ES-I3 (cell line): ENCODE results near the gene TMPRSS11E.
"Not testable (repeated sequence)": the region's sequence is repeated elsewhere in the genome, so short reads cannot be mapped to it uniquely, and the experiment has no call there.

Experiments
- H3K36me3 ChIP-seq: 2 replicates; pipeline ENCODE4 v1.6.1; 2013; ENCODE audit warnings: mild to moderate bottlenecking, low read length, control low read depth, moderate library complexity; ENCODE audit not compliant: insufficient read depth
- H3K4me1 ChIP-seq: 2 replicates; pipeline ENCODE4 v1.6.1; 2013; ENCODE audit warnings: mild to moderate bottlenecking, control low read depth, low read length; ENCODE audit not compliant: insufficient read depth
- H3K9ac ChIP-seq: 2 replicates; pipeline ENCODE4 v1.6.1; 2013; ENCODE audit warnings: low read depth, mild to moderate bottlenecking, low read length, moderate library complexity
- H3K9me3 ChIP-seq: 2 replicates; pipeline ENCODE4 v1.6.1; 2013; ENCODE audit warnings: mild to moderate bottlenecking, low read length, moderate library complexity; ENCODE audit not compliant: control insufficient read depth, insufficient read depth

The TMPRSS11E gene

DNA sequence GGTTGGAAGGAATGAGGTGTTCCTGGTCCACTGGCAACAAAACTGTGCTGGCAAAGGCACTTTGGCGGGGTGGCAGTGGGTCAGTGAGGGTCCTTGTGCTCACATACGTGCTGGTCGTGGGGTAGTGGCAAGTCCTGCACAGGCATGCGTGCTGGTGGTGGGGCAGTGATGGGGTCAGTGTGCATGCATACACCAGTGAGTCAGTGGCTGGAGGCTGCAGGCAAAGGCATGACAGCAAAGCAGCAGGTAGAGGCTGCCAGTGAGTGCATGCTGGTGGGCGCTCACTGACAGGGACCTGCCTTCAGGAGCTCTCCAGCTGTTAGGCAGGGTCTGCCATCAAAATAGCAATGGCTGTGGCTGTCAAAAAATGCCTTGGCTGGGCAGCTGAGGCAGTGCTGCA lies 42.1 kb downstream of the TMPRSS11E start:
- H3K4me1 ChIP-seq: no peaks in the 10 kb centered on the region
- peaks cover 5% of the 10 kb centered on the region; the same call in 1 of the 2 replicates for H3K36me3 ChIP-seq
- H3K9me3 ChIP-seq: no peaks in the 10 kb centered on the region
- no peak overlapping the region for H3K9ac ChIP-seq

DNA sequence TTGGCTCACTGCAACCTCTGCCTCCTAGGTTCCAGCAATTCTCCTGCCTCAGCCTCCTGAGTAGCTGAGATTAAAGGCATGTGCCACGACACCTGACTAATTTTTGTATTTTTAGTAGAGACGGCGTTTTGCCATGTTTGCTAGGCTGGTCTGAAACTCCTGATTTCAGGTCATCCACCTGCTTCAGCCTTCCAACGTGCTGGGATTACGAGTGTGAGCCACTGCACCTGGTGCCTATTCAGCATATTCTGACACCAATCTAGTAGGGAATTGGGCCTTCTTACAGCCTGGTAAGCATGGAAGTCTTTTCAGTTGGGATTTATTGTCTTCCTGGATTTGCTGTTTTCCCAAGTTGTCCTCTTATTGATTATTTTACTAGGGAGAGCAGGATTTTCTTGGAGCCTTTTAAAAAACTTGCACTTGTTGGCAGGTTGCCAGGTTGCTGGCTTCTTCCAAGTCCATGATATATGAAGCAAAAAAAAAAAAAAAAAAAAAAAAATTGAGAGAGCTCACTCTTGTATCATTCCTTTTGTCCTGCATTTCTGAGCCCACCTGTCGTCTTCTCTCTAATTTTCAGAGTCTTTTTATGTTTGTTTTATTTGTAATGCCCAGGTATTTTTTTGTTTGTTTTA lies 43.7 kb downstream of the TMPRSS11E start:
- H3K36me3 ChIP-seq: 0 out of 2 replicates have a peak, but pooled peaks cover 2% of the 10 kb centered on the region
- H3K9me3 ChIP-seq: no peaks in the 10 kb centered on the region
- no peak overlapping the region for H3K9ac ChIP-seq
- no peaks in the 10 kb centered on the region for H3K4me1 ChIP-seq

DNA sequence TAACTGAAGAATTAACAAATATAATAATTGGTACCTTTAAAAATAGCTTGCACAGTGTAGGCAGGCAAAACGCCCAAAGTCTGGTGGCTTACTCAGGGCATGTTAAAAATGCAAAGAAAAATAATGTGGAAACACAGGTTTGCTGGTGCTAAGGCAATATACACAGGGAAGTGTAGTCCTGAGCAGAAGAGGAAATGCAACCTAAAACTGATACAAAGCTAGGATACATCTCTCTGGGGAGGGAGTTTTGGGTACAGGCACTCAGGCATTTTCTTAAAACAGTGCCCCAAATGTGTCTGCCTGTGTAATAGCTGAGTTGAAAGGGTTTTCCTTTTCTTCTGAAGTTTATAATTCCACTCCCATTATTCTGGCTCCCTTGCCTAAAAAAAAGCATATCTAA lies 47.4 kb downstream of the TMPRSS11E start:
- Histone ChIP-seq H3K36me3 (0 out of 2 replicates have a peak, but pooled peaks cover 2% of the 10 kb centered on the region), H3K9me3 (no peaks in the 10 kb centered on the region), H3K4me1 (no peaks in the 10 kb centered on the region; the same call in 1 of the 2 replicates), H3K9ac (no peak overlapping the region)

DNA sequence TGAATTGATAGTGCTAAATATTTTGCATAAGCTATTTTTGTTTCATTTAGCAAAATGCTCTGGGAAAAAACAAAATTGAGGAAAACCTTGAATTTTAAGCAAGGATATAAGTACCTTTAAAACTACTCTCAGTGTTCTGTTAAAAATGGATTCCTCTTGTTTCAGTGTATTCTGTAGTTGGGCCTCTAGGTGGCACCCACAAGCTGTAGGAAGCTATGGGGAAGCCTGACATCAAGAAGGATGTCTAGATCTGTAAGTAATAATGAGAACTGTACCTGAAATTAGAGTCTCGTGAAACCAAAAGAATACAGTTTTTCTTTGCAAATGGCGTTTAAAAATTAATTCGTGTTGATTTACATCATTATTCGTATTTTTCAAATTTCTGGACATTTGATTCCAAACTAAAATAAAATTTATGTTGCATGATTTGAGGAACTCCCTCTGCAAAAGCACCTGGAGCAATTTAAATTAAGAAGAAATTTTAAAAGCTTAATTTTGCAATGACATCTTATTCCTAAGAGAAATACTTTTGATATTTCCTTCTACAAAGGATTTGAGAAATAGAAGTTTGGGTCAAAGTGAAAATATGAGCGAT lies 51.2 kb downstream of the TMPRSS11E start:
- no peaks in the 10 kb centered on the region for H3K36me3 ChIP-seq
- no peak overlapping the region for H3K9ac ChIP-seq
- no peaks in the 10 kb centered on the region for H3K9me3 ChIP-seq
- no peaks in the 10 kb centered on the region; the same call in 1 of the 2 replicates for H3K4me1 ChIP-seq

DNA sequence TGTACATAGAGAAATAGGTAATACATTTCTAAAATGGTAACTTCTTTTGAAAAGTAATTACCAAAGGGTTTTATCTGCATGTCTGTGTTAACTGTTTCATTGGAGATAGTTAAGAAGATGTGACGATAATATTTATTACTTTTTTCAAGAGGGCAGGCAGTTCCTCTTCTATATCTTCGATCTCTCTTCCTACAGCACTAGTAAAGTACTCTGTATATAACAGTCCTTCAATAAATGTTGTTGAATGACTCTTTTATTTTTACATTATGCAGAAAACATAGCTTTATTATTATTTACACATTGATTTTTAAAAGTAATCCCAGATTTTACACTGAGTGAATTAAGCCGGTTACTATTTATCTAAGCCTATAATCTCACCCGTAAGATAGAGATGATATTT lies 51.8 kb downstream of the TMPRSS11E start:
- Histone ChIP-seq H3K36me3 (no peaks in the 10 kb centered on the region), H3K4me1 (no peaks in the 10 kb centered on the region; the same call in 1 of the 2 replicates)

DNA sequence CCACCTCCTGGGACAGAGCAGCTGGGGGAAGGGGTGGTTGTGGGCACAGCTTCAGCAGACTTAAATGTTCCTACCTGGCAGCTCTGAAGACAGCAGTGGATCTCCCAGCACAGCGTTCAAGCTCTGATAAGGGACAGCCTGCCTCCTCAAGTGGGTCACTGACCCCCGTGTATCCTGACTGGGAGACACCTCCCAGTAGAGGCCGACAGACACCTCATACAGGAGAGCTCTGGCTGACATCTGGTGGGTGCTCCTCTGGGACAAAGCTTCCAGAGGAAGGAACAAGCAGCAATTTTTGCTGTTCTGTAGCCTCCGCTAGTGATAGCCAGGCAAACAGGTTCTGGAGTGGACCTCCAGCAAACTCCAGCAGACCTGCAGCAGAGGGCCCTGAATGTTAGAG lies 56.2 kb downstream of the TMPRSS11E start:
- not testable (repeated sequence) for H3K36me3 ChIP-seq, H3K9me3 ChIP-seq, H3K9ac ChIP-seq, H3K4me1 ChIP-seq

More for the DNA sequence above, 51.8 kb downstream of the TMPRSS11E start:
- Histone ChIP-seq H3K9ac (no peak overlapping the region), H3K9me3 (no peaks in the 10 kb centered on the region)

DNA sequence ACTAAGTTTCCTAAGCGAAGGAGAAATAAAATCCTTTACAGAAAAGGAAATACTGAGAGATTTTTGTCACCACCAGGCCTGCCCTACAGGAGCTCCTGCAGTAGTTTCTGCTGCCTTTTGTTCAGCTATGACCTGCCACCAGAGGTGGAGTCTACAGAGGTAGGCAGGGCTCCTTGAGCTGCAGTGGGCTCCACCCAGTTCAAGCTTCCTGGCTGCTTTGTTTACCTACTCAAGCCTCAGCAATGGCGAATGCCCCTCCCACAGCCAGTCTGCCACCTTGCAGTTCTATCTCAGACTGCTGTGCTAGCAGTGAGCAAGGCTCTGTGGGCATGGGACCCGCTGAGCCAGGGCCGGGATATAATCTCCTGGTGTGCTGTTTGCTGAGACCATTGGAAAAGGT lies 57.6 kb downstream of the TMPRSS11E start:
- not testable (repeated sequence) for H3K9ac ChIP-seq

DNA sequence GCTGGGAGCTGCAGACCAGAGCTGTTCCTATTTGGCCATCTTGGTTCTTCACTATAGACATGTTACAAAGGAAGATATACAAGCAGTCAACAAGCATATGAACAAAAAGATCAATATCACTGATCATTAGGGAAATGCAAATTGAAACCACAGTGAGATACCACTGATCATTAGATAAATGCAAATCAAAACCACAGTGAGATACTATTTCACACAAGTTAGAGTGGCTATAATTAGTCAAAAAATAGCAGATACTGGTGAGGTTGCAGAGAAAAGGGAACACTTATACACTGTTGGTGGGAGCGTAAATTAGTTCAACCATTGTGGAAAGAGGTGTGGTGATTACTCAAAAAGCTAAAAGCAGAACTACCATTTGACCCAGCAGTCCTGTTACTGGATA lies 58.2 kb downstream of the TMPRSS11E start:
- H3K9me3 ChIP-seq, H3K36me3 ChIP-seq, H3K9ac ChIP-seq, H3K4me1 ChIP-seq: not testable (repeated sequence)

More for the DNA sequence above, 57.6 kb downstream of the TMPRSS11E start:
- not testable (repeated sequence) for H3K36me3 ChIP-seq, H3K4me1 ChIP-seq, H3K9me3 ChIP-seq

DNA sequence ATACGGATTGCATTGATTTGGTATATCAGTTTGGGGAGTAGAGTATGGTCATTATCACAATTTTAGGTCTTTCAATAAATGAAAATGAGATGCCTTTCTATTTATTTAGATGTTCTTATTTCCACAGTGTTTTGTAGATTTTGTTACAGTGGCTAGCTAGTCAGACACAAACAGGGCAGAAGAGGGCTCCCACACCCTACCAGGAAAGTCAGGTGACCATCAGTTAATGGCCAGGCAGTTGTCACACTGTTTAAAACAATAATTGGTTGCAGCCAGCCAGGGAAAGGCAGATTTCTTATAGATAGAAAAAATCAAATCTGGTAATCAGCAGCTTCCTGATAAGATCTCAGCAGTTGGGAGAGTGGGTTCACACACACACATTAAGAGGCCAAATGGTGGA lies 71.6 kb downstream of the TMPRSS11E start:
- Histone ChIP-seq H3K9me3 (no peaks in the 10 kb centered on the region), H3K36me3 (no peaks in the 10 kb centered on the region), H3K4me1 (no peaks in the 10 kb centered on the region), H3K9ac (no peak overlapping the region)

DNA sequence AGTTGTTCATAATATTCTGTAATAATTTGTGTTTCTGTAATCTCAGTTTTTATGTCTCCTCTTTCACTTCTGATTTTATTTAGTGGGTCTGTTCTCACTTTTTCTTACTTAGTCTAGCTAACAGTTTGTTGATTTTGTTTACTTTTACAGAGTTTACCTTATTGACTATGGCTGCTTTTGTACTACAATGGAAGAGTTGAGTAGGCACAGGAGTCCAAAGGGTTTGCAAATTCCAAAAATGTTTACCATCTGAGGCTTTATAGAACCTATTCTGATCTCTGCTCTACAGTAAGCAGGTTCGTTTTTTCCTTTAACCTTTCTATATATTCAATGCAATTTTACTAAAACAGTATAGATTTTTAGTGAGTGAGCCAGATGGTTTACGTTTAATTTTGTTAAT lies 73.7 kb downstream of the TMPRSS11E start:
- Histone ChIP-seq H3K4me1 (no peaks in the 10 kb centered on the region), H3K36me3 (no peaks in the 10 kb centered on the region), H3K9ac (no peak overlapping the region), H3K9me3 (no peaks in the 10 kb centered on the region)

DNA sequence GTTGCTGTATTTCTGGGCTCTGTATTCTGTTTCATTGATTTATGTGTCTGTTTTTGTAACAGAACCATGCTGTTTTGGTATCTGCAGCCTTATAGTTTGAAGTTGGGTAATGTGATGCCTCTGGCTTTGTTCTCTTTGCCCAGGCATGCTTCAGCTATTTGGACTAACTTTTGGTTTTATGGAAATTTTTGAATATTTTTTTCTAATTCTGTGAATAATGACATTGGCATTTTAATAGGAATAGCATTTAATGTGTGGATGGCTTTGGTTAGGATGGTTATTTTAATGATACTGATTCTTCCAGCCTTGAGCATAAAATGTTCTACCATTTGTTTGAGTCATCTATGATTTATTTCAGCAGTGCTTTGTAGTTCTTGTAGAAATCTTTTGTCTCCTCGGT lies 75.0 kb downstream of the TMPRSS11E start:
- not testable (repeated sequence) for H3K36me3 ChIP-seq, H3K9me3 ChIP-seq, H3K9ac ChIP-seq, H3K4me1 ChIP-seq

DNA sequence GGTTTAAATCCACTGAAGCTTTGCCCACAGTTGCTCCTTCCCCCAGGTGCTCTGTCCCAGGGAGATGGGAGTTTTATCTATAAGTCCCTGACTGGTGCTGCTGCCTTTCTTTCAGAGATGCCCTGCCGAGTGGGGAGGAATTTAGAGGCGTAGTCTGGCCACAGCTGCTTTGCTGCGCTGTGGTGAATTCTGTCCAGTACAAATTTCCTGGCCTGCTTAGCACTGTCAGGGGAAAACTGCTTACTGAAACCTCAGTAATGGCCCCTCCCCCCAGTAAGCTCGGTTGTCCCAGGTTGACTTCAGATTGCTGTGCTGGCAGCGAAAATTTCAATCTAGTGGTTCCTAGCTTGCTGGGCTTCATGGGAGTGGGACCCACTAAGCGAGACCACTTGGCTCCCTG lies 88.7 kb downstream of the TMPRSS11E start:
- no peaks in the 10 kb centered on the region for H3K36me3 ChIP-seq
- H3K4me1 ChIP-seq: no peaks in the 10 kb centered on the region
- H3K9me3 ChIP-seq: no peaks in the 10 kb centered on the region
- no peak overlapping the region for H3K9ac ChIP-seq

DNA sequence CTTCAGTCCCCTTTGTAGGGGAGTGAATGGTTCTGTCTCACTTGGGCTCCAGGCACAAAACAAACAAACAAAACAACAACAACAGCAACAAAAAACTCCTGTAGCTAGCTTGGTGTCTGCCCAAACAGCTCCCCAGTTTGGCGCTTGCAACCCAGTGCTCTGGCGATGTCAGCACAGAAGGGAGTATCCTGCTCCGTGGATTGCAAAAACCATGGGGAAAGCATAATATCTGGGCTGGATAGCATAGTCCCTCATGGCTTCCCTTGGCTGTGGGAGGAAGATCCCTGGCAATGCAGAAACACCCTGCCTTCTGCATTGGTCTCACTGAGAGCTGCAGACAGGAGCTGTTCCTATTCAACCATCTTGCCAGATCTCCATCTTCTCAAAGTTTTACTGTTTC lies 89.1 kb downstream of the TMPRSS11E start:
- Histone ChIP-seq H3K9ac (no peak overlapping the region), H3K4me1 (no peaks in the 10 kb centered on the region), H3K36me3 (no peaks in the 10 kb centered on the region), H3K9me3 (no peaks in the 10 kb centered on the region)

DNA sequence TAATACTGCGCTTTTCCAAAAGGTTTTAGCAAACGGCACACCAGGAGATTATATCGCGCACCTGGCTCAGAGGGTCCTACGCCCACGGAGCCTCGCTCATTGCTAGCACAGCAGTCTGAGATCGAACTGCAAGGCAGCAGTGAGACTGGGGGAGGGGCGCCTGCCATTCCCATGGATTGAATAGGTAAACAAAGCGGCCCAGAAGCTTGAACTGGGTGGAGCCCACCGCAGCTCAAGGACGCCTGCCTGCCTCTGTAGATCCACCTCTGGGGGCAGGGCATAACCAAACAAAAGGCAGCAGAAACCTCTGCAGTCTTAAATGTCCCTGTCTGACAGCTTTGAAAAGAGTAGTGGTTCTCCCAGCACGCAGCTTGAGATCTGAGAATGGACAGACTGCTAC lies 95.5 kb downstream of the TMPRSS11E start:
- H3K9ac ChIP-seq, H3K9me3 ChIP-seq, H3K36me3 ChIP-seq, H3K4me1 ChIP-seq: not testable (repeated sequence)
